Central memory CD8-positive, alpha-beta T cell (primary cell): Measurements from ENCODE around the gene G6PD.
"Not testable (repeated sequence)": the region's sequence is repeated elsewhere in the genome, so short reads cannot be mapped to it uniquely, and the experiment has no call there.

ENCODE experiments used
- ATAC-seq: fragments of 150-1000 bp; cut with Tn5 transposase; replicated peaks from 2 replicates; pipeline ENCODE4 v1.10.0; 2022; ENCODE audit warnings: mild to moderate bottlenecking, moderate FRiP score, moderate number of reproducible peaks; ENCODE audit not compliant: poor library complexity, severe bottlenecking; ENCODE audit errors: extremely low read depth
- DNase-seq, 2 donors: peaks; one replicate each; pipeline ENCODE4 v3.0.0; 2021; ENCODE audit warnings: low spot score in 2 of 2
- H3K27ac Mint-ChIP-seq: one replicate; pipeline ENCODE4 v1.8.0; 2022; ENCODE audit warnings: low read depth, mild to moderate bottlenecking, moderate library complexity, mixed read lengths
- H3K27me3 Mint-ChIP-seq: one replicate; pipeline ENCODE4 v1.8.0; 2022; ENCODE audit warnings: mixed read lengths
- H3K36me3 Mint-ChIP-seq: one replicate; pipeline ENCODE4 v1.8.0; 2022; ENCODE audit warnings: mild to moderate bottlenecking, moderate library complexity, mixed read lengths; ENCODE audit not compliant: insufficient read depth
- H3K4me1 Mint-ChIP-seq: one replicate; pipeline ENCODE4 v1.8.0; 2022; ENCODE audit warnings: mixed read lengths
- H3K4me3 Mint-ChIP-seq: one replicate; pipeline ENCODE4 v1.8.0; 2022; ENCODE audit warnings: mild to moderate bottlenecking, moderate library complexity, mixed read lengths
- H3K9me3 Mint-ChIP-seq: one replicate; pipeline ENCODE4 v1.8.0; 2022; ENCODE audit warnings: mixed read lengths

The G6PD gene

GRCh38 chrX:154560326-154560725 lies 13.7 kb upstream of the G6PD start:
- not testable (repeated sequence) for H3K27me3 Mint-ChIP-seq

GRCh38 chrX:154558896-154559295 lies 12.2 kb upstream of the G6PD start:
- ATAC-seq, H3K9me3 Mint-ChIP-seq, H3K27me3 Mint-ChIP-seq, H3K27ac Mint-ChIP-seq, H3K4me3 Mint-ChIP-seq, DNase-seq, H3K4me1 Mint-ChIP-seq: not testable (repeated sequence)
- peaks cover 10% of the 10 kb centered on the region for H3K36me3 Mint-ChIP-seq

More at GRCh38 chrX:154560326-154560725, 13.7 kb upstream of the G6PD start:
- ATAC-seq, H3K9me3 Mint-ChIP-seq, DNase-seq, H3K4me1 Mint-ChIP-seq, H3K4me3 Mint-ChIP-seq, H3K36me3 Mint-ChIP-seq, H3K27ac Mint-ChIP-seq: not testable (repeated sequence)

GRCh38 chrX:154558060-154558690 lies 11.5 kb upstream of the G6PD start:
- ATAC-seq = peak; percentile 71
- not testable (repeated sequence) for H3K4me1 Mint-ChIP-seq, H3K27me3 Mint-ChIP-seq

GRCh38 chrX:154552112-154552806 lies 5.6 kb upstream of the G6PD start:
- H3K27ac Mint-ChIP-seq = peak overlapping the region; percentile 13
- H3K9me3 Mint-ChIP-seq, H3K4me3 Mint-ChIP-seq, ATAC-seq, H3K27me3 Mint-ChIP-seq, DNase-seq: not testable (repeated sequence)
- H3K4me1 Mint-ChIP-seq = peaks cover 32% of the 10 kb centered on the region
- H3K36me3 Mint-ChIP-seq = peaks cover 28% of the 10 kb centered on the region

More at GRCh38 chrX:154558060-154558690, 11.5 kb upstream of the G6PD start:
- peaks cover 10% of the 10 kb centered on the region for H3K36me3 Mint-ChIP-seq
- H3K9me3 Mint-ChIP-seq, DNase-seq, H3K27ac Mint-ChIP-seq, H3K4me3 Mint-ChIP-seq: not testable (repeated sequence)

- no peaks in the 10 kb centered on the region for H3K9me3 Mint-ChIP-seq
- peak overlapping the region; percentile 95 for H3K4me3 Mint-ChIP-seq
- H3K27ac Mint-ChIP-seq = peak overlapping the region; percentile 47
- peaks cover 32% of the 10 kb centered on the region for H3K4me1 Mint-ChIP-seq
- H3K36me3 Mint-ChIP-seq = peaks cover 29% of the 10 kb centered on the region
- no peak for ATAC-seq
- H3K27me3 Mint-ChIP-seq = no peaks in the 10 kb centered on the region
- DNase-seq = no peak
Measured at GRCh38 chrX:154549766-154550165, 3.1 kb upstream of the G6PD start.

- Mint-ChIP-seq H3K27me3 (no peaks in the 10 kb centered on the region), H3K9me3 (no peaks in the 10 kb centered on the region), H3K4me1 (peaks cover 34% of the 10 kb centered on the region), H3K4me3 (peak overlapping the region; percentile 95), H3K27ac (peak overlapping the region; percentile 93), H3K36me3 (peaks cover 24% of the 10 kb centered on the region)
- no peak for ATAC-seq
- no peak for DNase-seq
Measured at GRCh38 chrX:154548028-154548316, 1.3 kb upstream of the G6PD start.

GRCh38 chrX:154547245-154548027 lies 790 bp upstream of the G6PD start, which contains the start of gene IKBKG:
Gene IKBKG, plus strand, starts transcription at chrX:154547620. Its CDS starts 4,383 bp downstream, at chrX:154552003.
- peak within 1 kb of the TSS; percentile 93 for H3K27ac Mint-ChIP-seq
- peaks cover 27% of the 10 kb centered on the region for H3K36me3 Mint-ChIP-seq
- H3K4me1 Mint-ChIP-seq = peaks cover 40% of the 10 kb centered on the region
- peak within 1 kb of the TSS; percentile 95 for H3K4me3 Mint-ChIP-seq
- no peaks in the 10 kb centered on the region for H3K9me3 Mint-ChIP-seq
- no peaks in the 10 kb centered on the region for H3K27me3 Mint-ChIP-seq
- ATAC-seq = peak; percentile 73
- peak; percentile 76 to 87 for DNase-seq

GRCh38 chrX:154545673-154546274 lies 872 bp downstream of the G6PD start:
- Mint-ChIP-seq H3K4me3 (peak overlapping the region; percentile 95), H3K36me3 (peaks cover 24% of the 10 kb centered on the region), H3K27ac (no peak overlapping the region), H3K27me3 (no peaks in the 10 kb centered on the region), H3K4me1 (peaks cover 33% of the 10 kb centered on the region), H3K9me3 (no peaks in the 10 kb centered on the region)
- ATAC-seq (no peak), DNase-seq (no peak)

- no peaks in the 10 kb centered on the region for H3K9me3 Mint-ChIP-seq
- DNase-seq = no peak
- H3K27ac Mint-ChIP-seq = peak overlapping the region; percentile 82
- H3K4me1 Mint-ChIP-seq = peaks cover 15% of the 10 kb centered on the region
- no peak for ATAC-seq
- no peaks in the 10 kb centered on the region for H3K27me3 Mint-ChIP-seq
- peaks cover 13% of the 10 kb centered on the region for H3K36me3 Mint-ChIP-seq
- peak overlapping the region; percentile 78 for H3K4me3 Mint-ChIP-seq
Measured at GRCh38 chrX:154542723-154543424, 3.8 kb downstream of the G6PD start.

GRCh38 chrX:154541896-154542722 lies 4.5 kb downstream of the G6PD start:
- Mint-ChIP-seq H3K27ac (peak overlapping the region; percentile 82), H3K9me3 (no peaks in the 10 kb centered on the region), H3K4me3 (peak overlapping the region; percentile 78), H3K36me3 (peaks cover 8% of the 10 kb centered on the region), H3K27me3 (no peaks in the 10 kb centered on the region), H3K4me1 (peaks cover 13% of the 10 kb centered on the region)
- ATAC-seq = no peak
- no peak for DNase-seq

- Mint-ChIP-seq H3K4me1 (peaks cover 13% of the 10 kb centered on the region), H3K27ac (no peak overlapping the region), H3K36me3 (peaks cover 5% of the 10 kb centered on the region), H3K4me3 (no peak overlapping the region), H3K9me3 (no peaks in the 10 kb centered on the region), H3K27me3 (no peaks in the 10 kb centered on the region)
- ATAC-seq (no peak), DNase-seq (no peak)
Measured at GRCh38 chrX:154541589-154541895, 5.1 kb downstream of the G6PD start.
